Liver (tissue), 9 donors: Measurements from ENCODE around the gene CDRT15. TPM values are rescaled to one million over a fixed set of nuclear protein-coding genes. Genes with fewer than 3 reads are reported as not detected.

Experiments
- DNase-seq: peaks from one replicate; pipeline ENCODE4 v3.0.0-alpha.2; 2017; ENCODE audit warnings: low spot score
- H3K27ac ChIP-seq, 2 donors: one replicate each; pipeline ENCODE4 v1.7.0; 2013; ENCODE audit warnings: inconsistent platforms in 2 of 2, low read length in 2 of 2, control low read depth in 1 of 2, low read depth in 1 of 2, mild to moderate bottlenecking in 1 of 2
- H3K27me3 ChIP-seq, 4 donors: one replicate each; pipeline versions ENCODE4 v1.6.1 to v1.7.0; 2013; ENCODE audit warnings: low read length in 3 of 4, inconsistent platforms in 1 of 4, mild to moderate bottlenecking in 1 of 4, moderate library complexity in 1 of 4; ENCODE audit not compliant: control insufficient read depth in 4 of 4, insufficient read depth in 4 of 4
- H3K36me3 ChIP-seq, 4 donors: one replicate each; pipeline versions ENCODE4 v1.6.1 to v1.7.0; 2013; ENCODE audit warnings: low read length in 3 of 4, mild to moderate bottlenecking in 3 of 4, low read depth in 1 of 4, moderate library complexity in 1 of 4; ENCODE audit not compliant: control insufficient read depth in 4 of 4, insufficient read depth in 3 of 4
- H3K4me1 ChIP-seq, 4 donors: one replicate each; pipeline versions ENCODE4 v1.6.1 to v1.7.0; 2013; ENCODE audit warnings: low read length in 3 of 4, mild to moderate bottlenecking in 3 of 4, moderate library complexity in 1 of 4; ENCODE audit not compliant: control insufficient read depth in 4 of 4, insufficient read depth in 4 of 4
- H3K4me3 ChIP-seq, 3 donors: one replicate each; pipeline versions ENCODE4 v1.6.1 to v1.7.0; 2013; ENCODE audit warnings: low read length in 3 of 3, control low read depth in 1 of 3, low read depth in 1 of 3, mild to moderate bottlenecking in 1 of 3
- H3K9ac ChIP-seq, 2 donors: one replicate each; pipeline ENCODE4 v1.7.0; 2013; ENCODE audit warnings: low read length in 2 of 2, mild to moderate bottlenecking in 2 of 2, moderate library complexity in 2 of 2, control low read depth in 1 of 2, low read depth in 1 of 2
- H3K9me3 ChIP-seq, 4 donors: one replicate each; pipeline versions ENCODE4 v1.6.1 to v1.7.0; 2013; ENCODE audit warnings: low read length in 3 of 4; ENCODE audit not compliant: control insufficient read depth in 4 of 4
- ATF3 ChIP-seq: IDR thresholded peaks from 2 replicates; pipeline ENCODE4 v1.6.1; 2016; ENCODE audit warnings: antibody characterized with exemption
- CTCF ChIP-seq: fragments of 150-350 bp; IDR thresholded peaks from 2 replicates; pipeline ENCODE4 v1.5.1; 2017; ENCODE audit warnings: improper control_type of control experiment, low read depth, low read length; ENCODE audit not compliant: missing input control
- FOXA1 ChIP-seq: IDR thresholded peaks from 2 replicates; pipeline ENCODE4 v1.6.1; 2016; ENCODE audit warnings: antibody characterized with exemption
- GABPA ChIP-seq, 2 donors: IDR thresholded peaks in 1 of 2; conservative IDR thresholded peaks in 1 of 2; 2 replicates each; pipeline ENCODE4 v1.6.1; 2016; ENCODE audit warnings: antibody characterized with exemption in 2 of 2, mild to moderate bottlenecking in 1 of 2, moderate library complexity in 1 of 2
- HNF4A ChIP-seq, 2 donors: conservative IDR thresholded peaks; 2 replicates each; pipeline ENCODE4 v1.6.1; 2016; ENCODE audit warnings: antibody characterized with exemption in 2 of 2, mild to moderate bottlenecking in 2 of 2
- HNF4G ChIP-seq: IDR thresholded peaks from 2 replicates; pipeline ENCODE4 v1.6.1; 2016; ENCODE audit warnings: antibody characterized with exemption
- JUND ChIP-seq, 2 donors: IDR thresholded peaks; 2 replicates each; pipeline ENCODE4 v1.6.1; 2016; ENCODE audit warnings: antibody characterized with exemption in 2 of 2
- MAX ChIP-seq: IDR thresholded peaks from 2 replicates; pipeline ENCODE4 v1.6.1; 2016; ENCODE audit warnings: antibody characterized with exemption
- RAD21 ChIP-seq, 2 donors: IDR thresholded peaks; 2 replicates each; pipeline ENCODE4 v1.6.1; 2016; ENCODE audit warnings: antibody characterized with exemption in 2 of 2, mild to moderate bottlenecking in 2 of 2
- REST ChIP-seq: IDR thresholded peaks from 2 replicates; pipeline ENCODE4 v1.6.1; 2016; ENCODE audit warnings: antibody characterized with exemption, mild to moderate bottlenecking
- RXRA ChIP-seq, 2 donors: IDR thresholded peaks; 2 replicates each; pipeline ENCODE4 v1.6.1; 2017 to 2018; ENCODE audit warnings: antibody characterized with exemption in 2 of 2, mild to moderate bottlenecking in 1 of 2
- SP1 ChIP-seq: IDR thresholded peaks from 2 replicates; pipeline ENCODE4 v1.6.1; 2018; ENCODE audit warnings: antibody characterized with exemption, mild to moderate bottlenecking
- TAF1 ChIP-seq: conservative IDR thresholded peaks from 2 replicates; pipeline ENCODE4 v1.6.1; 2016; ENCODE audit warnings: antibody characterized with exemption, mild to moderate bottlenecking
- YY1 ChIP-seq: IDR thresholded peaks from 2 replicates; pipeline ENCODE4 v1.6.1; 2016; ENCODE audit warnings: antibody characterized with exemption, mild to moderate bottlenecking
- ZBTB33 ChIP-seq: IDR thresholded peaks from 2 replicates; pipeline ENCODE4 v1.6.1; 2016; ENCODE audit warnings: antibody characterized with exemption
- WGBS: extraction: QIAGEN DNeasy Blood & Tissue Kit; methylation state at CpG from one replicate; pipeline ENCODE4 v1.1.7; 2013; 5-methylcytosine and 5-hydroxymethylcytosine counted together
- polyA plus RNA-seq, 2 donors: library from polyadenylated mRNA; stranded (reverse) in 1 of 2; unstranded in 1 of 2; fragments of 200-250 nt in 1 of 2; fragments of >200 nt in 1 of 2; fragmentation: Nextera tagmentation in 1 of 2; extraction: Ambion mirVana in 1 of 2; gene quantifications; one replicate each; pipeline versions ENCODE4 v1.2.1 to v1.2.3, GENCODE V29; 2013 to 2015
- total RNA-seq, 2 donors: library from RNA; depleted of rRNA; stranded (reverse); fragments of >200 nt; gene quantifications; one replicate each; pipeline ENCODE4 v1.2.3, GENCODE V29; 2014
- donor health status: healthy.
- donor health status: healthy.
- donor health status: healthy.
- donor health status: healthy.
- donor health status: healthy.

CDRT15 gene
- total and polyA plus RNA-seq, 4 donors = 0.40 TPM; not detected in 3

GRCh38 chr17:14225254-14225980 lies 11.2 kb downstream of the CDRT15 start:
- WGBS = 82% methylated on average over 10 of the region's 10 CpGs
- no peaks in the 10 kb centered on the region for H3K9me3 ChIP-seq
- no peaks in the 10 kb centered on the region for H3K36me3 ChIP-seq
- TF ChIP-seq JUND (IDR thresholded peaks at IDR 0.05) (no peak), CTCF (no peak), ATF3 (no peak), TAF1 (no peak), SP1 (no peak), RXRA (IDR thresholded peaks at IDR 0.05) (no peak), MAX (no peak), RAD21 (IDR thresholded peaks at IDR 0.05) (no peak), HNF4G (no peak), GABPA (IDR thresholded peaks at IDR 0.05 in 1 of 2, conservative IDR thresholded peaks at IDR 0.05 in 1 of 2) (no peak), ZBTB33 (no peak), REST (no peak)
- H3K4me3 ChIP-seq = no peak overlapping the region
- H3K9ac ChIP-seq = no peak overlapping the region
- H3K4me1 ChIP-seq = no peaks in the 10 kb centered on the region
- DNase-seq = no peak
- H3K27me3 ChIP-seq = no peaks in the 10 kb centered on the region
- no peak overlapping the region for H3K27ac ChIP-seq

- Histone ChIP-seq H3K9ac (no peak overlapping the region), H3K4me3 (no peak overlapping the region), H3K27ac (no peak overlapping the region), H3K9me3 (no peaks in the 10 kb centered on the region), H3K4me1 (no peaks in the 10 kb centered on the region), H3K27me3 (no peaks in the 10 kb centered on the region), H3K36me3 (no peaks in the 10 kb centered on the region)
- TF ChIP-seq RAD21 (IDR thresholded peaks at IDR 0.05) (no peak), TAF1 (no peak), YY1 (no peak), ATF3 (no peak), REST (no peak), CTCF (no peak), JUND (IDR thresholded peaks at IDR 0.05) (no peak), HNF4A (conservative IDR thresholded peaks at IDR 0.05) (no peak), RXRA (IDR thresholded peaks at IDR 0.05) (no peak), SP1 (no peak), FOXA1 (no peak)
- 93% methylated on average over 4 of the region's 4 CpGs for WGBS
- no peak for DNase-seq
These were observed 14.1 kb downstream of the CDRT15 start for GRCh38 chr17:14222611-14223010.
